ENCODE measurements around the gene SYT8.

The SYT8 gene

DNA sequence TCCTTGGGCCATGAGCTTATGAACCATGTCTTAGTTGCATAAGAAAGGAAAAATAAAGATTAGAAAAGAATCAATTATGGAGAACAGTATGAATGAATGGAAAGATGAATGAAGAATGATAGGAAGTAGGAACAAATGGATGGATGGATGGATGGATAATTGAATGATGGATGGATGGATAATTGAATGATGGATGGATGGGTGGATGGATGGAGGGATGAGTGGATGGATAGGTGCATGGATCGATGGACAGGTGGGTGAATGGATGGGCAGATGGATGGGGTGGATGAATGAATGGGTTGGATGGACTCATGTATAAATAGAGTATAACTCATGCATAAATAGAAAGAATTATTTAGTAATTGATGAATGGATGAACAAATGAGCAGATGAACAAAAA is 25.3 kb downstream of the SYT8 start:
- DNase-seq (ENCODE audit: low read depth): no peak

DNA sequence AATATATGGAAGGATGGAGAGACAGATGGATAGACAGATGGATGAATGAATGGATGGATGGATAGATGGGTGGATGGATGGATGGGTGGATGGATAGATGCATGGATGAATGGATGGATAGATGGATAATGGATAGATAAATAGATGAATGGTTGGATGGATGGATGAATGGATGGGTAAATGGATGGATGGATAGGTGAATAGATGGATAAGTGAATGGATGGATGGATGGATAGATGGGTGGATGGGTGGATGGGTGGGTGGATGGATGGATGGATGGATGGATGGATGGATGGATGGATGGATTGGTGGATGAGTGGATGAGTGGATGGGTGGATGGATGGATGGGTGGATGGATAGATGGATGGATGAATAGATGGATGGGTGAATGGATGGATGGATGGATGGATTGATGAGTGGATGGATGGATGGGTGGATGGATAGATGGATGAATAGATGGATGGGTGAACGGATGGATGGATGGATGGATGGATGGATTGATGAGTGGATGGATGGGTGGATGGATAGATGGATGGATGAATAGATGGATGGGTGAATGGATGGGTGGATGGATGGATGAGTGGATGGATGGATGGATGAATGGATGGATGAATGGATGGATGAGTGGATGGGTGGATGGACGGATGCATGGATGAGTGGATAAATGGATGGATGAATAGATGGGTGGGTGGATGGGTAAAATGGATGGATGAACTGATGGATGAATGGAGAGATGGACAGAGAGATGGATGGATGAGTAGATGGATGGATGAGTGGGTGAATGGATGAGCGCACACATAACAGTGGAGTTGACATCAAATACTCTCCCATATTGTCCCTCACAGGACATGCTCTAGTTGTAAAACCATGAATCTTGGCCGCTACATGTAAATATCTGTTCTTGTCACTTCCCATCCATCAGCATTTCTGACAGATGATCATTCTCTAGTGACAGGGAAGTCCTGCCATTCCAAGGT is 26.9 kb downstream of the SYT8 start:
- DNase-seq (ENCODE audit: low read depth): no peak

DNA sequence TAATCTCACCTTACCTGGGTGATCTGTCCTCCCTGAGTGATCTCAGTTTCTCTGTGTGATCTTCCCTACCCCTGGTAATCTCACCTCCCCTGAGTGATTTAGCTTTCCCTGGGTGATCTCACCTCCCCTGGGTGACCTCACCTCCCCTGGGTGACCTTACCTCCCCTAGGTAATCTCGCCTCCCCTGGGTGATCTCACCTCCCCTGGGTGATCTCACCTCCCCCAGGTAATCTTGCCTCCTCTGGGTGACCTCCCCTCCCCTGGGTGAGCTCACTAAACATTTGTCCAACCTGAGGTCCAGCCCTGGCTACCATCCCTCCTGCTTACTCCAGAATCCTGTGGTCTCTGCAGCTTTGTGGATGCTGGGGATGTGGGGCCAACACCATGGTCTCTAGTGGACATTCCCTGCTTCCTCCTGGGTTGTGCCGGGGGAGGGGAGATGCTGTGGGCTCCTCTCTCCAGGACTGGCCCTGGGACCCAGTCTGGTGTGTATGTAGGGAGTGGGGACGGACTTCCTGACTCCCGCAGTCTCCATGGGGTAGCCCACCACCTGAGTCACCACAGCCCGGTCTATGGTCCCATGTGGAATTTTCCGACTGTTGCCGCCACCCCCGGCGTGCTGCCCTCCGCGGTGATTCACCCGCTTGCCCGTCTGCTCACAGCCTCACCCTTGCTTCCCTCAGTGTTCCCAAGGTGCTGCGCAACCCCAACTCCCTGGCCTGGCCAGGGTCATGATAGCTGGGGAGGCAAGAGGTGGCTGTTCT is 28.0 kb downstream of the SYT8 start:
- DNase-seq (ENCODE audit: low read depth): peak; percentile 30

DNA sequence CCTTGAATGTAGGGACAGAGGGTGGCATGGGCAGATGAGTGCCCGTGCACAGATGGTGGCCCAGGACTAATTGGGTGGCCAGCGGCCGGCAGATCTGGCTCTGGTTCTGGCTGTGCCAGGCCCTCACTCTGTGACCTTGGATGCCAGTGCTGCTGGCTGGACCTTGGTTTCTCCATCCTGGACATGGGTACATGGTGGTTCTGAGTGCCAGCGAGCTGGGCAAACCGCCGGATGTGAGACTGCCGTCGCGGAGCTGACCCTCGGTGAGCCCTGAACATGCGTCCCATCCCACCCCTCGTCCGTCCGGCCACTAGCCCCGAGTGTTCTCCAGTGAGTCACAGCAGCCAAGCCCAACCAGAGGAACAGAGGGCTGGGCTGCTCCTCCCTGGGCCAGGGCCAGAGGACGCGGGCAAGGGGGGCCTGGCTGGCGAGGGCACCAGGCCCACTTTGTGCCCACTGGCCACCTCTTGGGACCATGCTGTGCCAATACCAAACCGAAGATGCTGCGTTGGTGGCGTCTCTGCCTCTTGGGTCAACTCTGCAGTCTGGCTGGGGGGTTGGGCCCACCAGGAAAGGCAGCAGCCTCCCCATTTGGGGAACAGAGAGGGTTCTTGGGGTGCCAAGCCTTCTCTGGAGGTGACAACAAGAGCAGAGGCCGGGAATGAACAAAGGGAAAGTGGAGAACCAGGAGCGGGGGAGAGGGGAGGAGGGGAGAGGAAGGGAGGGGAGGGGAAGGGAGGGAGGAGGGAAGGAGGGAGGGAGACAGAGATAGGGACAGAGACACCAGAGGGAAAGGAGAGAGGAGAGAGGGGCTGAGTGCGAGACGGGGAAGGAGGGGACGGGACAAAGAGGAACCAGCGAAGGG is 28.8 kb downstream of the SYT8 start:
- DNase-seq (ENCODE audit: low read depth): peak; percentile 93

DNA sequence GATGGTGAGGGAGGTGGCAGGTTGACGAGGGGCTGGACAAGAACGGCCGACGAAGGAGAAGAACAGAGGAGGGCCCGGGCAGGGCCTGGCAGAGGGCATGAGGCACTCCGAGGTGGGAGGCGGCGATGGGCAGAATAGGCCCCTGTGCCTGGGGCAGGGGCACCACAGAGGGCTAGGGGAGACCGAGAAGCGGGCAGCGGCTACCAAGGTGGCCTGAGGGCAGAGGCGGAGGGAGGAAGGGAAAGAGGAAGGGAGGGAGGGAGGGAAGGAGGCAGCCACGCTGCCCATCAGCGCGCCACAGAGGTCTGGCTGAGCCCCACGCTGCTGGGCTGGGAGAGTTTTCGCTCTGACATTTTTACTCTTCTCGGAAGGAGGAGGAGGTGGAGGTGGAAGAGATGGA is 29.4 kb downstream of the SYT8 start:
- peak; percentile 52 for DNase-seq (ENCODE audit: low read depth)

DNA sequence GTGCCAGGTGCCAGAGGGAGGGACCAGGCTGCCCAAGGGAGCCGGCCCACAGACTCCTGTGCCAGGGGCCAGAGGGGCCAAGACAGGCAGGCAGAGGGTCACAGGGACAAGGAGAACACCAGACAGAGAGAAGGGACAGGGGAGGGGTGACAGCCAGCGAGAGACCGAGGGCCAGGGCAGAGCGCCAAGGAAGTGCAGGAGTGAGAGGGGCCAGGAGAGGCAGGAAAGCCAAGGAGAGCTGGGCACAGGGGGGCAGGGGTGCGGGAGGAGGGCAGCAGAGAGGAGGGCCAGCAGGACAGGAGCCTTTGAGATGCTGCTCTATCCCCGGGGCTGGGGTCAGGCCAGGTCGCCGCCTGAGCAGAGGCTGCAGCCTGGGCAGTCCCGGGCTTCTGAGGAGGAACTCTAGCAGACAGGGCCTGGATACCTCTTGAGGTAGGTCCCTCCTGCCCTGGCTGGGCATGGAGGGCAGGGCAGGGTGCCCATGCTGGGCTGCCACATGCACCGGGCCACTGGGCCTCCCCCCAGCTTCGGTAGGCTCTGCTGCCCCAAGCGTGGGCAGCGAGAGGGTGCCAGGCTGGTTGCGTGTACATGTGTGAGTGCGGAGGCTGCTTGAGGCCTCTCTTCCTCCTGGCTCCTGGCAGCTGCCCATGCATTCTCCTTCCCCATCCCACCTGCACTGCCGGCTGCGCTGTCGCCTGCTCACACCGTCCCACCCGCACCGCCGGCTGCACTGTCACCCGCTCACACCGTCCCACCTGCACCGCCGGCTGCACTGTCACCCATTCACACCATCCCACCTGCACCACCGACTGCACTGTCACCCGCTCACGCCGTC is 30.3 kb downstream of the SYT8 start:
- DNase-seq (ENCODE audit: low read depth): peak; percentile 8

DNA sequence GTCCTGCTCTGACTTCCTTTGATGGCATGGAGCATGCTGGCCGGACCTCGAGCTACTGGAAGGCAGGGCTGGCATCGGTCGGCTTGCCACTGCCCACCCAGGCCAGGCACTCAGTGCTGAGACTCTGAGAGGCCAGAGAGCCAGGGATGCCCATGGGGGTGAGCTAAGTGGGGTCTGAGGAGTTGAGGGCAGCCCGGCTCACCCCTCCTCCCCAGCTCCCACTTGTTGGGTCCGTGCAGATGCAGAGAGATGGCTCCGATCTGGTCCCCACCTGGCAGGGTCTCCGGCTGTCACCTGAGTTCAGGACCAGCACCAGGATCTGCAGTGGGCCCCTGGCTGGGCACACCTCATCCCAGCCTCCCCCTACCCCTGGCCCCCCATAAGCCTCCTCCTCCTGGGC is 31.4 kb downstream of the SYT8 start:
- no peak for DNase-seq (ENCODE audit: low read depth)

DNA sequence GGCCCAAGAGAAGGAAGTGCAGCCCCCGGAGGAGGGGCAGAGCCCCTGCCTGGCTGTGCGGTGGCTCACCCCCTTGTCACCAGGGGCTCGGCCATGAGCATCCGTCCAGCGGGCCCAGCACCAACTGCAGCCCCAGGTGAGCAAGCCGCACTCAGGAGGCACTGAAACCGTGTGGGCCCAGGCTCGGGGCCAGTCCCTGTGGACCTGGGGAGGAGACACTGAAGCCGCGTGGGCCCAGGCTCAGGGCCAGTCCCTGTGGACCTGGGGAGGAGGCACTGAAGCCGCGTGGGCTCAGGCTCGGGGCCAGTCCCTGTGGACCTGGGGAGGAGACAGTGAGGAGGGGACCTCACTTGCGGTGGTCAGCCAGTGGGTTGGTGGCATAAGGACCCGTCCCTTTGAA is 32.0 kb downstream of the SYT8 start:
- no peak for DNase-seq (ENCODE audit: low read depth)

DNA sequence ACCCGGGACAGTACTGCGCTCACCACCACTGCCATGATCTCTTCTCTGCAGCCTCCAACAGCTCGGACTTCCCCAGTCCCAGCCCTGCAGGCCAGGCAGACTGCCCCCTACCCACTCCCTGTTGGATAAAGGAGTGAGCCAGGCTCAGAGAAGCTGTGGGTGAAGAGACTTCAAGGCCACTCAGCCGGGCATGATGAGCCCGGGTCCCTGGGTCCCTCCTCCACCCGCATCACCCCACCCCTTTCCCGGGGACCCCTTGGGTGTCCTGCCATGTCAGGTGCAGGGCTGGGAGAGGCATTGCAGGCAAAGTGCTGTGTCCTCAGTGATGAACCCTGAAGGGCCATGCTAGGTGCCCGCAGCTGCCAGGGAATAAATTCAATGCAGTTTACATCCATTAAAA is 32.6 kb downstream of the SYT8 start:
- DNase-seq (ENCODE audit: low read depth): no peak

DNA sequence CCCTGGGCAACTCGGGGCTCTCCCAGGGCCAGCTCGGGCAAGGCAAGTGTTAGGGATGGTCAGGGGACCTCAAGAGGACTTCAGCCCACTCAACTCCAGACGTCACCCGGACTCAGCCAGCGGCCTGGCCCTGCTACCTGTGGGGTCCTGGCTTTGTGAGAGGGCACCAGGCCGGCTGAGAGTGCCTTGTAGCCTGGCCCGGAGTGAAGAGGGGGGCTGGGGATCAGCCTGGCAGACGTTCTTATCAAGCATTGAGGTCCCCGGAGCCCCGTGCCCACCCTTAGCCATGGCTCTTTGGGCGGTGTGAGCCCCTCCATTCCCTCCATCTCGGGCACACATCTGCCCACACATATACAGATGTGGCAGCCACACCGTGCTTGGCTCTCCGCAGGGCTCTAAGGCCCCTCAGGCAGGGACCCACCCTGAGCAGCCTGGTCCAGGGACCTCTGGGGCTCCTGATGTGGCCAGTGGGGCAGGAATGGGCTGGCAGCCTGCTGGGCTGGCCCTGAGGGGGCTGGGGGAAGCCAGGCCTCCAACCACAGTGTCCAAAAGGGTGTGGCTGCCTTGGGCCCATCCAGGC is 33.4 kb downstream of the SYT8 start:
- no peak for DNase-seq (ENCODE audit: low read depth)

DNA sequence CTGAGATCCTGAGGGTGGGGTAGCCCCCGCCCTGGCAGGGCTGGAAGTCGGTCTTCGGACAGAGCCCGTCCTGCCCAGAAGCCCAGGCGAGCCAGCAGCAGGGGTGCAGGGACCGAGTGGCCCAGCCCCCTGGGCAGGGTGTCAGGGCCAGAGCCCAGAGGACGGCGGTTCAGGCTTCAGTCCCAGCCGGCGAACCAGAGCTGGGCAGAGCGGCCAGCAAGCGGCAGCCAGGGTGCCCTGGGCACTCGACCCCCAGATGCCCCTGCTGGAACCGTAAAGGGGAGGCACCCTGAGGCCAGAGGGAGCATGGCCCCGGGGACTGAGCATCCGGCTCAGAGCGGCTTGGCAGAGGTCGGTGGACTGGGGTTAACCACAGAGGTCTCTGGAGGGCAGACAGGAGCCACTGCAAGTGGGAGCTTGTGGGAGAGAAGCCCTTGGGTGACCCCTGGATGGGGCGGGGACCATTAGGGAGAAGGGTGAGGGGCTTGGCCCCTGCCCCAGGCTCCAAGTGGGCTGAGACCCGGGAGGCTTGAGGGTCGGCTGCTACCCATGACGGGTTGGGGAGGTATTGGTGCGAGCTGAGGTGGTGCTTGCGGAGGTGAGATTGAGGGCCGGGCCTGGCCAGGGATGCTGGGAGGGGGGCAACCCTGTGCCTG is 34.0 kb downstream of the SYT8 start:
- no peak for DNase-seq (ENCODE audit: low read depth)

DNA sequence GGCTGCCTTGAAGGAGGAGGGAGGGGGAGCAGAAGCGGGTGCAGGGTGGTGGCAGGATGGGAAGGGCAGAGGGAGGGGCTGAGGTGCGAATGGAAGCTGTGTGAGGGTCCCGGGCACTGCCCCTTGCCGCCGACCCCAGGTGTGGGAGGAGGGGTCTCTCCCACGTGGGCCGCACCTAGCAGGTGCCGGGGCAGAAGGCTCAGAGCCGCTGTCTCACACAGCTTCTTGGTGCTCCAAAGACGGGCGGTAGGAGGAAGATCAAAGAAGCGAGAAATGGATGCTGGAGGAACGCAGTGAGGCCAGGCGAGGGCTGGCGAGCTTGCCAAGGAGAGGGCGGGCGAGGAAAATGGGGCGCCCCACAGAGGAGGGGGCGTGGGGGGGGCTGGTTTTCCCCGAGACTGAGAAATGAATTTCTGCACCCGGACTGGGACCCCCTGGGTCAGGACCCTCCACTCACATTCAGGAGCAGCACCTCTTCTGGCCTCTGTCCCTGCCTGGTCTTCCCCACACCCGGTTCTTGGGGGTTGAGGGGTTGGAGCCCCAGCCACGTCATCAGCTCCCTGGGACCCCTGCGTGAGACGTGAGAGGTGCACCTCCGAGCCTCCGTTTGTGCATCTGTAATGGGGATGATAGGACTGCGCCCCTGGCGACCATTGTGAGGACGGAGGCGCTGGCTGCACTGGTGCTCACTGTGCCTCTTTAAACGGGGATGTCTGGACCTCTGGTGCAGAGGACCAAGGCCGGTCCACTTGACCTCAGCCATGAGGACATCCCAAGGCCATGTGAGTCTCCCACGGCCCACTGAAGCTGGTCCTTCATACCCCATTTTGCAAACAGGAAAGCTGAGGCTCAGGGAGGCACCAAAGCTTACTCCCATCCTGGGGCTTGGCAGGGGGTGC is 34.9 kb downstream of the SYT8 start:
- DNase-seq (ENCODE audit: low read depth): no peak

DNA sequence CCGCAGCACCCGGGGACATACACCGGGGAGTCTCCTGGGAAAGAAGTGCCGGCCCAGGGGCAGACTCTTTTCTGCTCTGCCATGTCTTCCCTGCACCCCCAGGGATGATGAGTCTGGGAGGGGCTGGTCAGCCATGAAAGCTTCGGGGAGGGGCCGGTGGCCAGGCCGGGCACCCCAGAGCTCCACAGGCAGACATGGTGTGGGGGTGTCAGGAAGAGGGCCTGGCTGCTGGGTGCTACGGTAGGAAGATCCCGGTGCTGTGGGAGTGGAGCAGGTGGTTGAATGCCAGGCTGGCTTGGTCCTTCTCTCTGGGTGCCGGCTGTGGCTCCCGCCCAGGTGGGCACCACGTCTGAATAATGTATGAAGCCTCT is 35.5 kb downstream of the SYT8 start:
- no peak for DNase-seq (ENCODE audit: low read depth)

DNA sequence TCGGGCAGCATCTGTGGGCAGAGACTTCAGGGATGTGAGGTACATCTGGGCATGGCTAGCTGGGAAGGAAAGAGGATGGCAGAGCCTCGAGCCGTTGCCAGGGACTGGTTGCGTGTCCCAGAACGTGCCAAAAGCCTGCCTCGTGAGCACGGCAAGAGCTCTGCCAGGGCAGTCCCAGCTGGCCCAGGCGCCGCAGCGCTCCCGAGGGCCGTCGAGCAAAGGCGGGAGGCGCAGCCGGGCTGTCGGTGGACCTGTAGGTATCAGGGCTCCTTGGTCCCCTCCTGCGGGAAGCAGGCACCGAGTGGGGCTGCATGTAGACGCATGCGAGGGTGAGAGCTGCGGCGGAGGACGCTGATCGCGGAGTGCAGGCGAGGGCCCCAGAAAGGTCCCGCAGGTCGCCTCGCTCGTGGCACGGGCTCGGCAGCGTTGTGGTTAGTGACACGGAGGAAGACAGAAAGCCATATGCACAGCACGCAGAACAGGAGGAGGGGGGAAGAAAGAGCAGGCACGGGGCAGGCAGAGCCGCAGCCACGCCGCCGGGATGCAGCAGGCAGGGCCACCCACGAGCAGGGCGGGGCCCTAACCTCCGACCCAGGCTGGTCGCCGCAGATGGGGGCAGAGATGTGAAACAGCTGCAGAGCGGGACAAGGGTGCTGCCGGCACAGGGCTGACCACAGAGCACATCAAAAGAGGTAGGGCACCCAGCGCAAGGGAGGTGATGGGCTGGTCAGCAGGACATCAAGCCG is 36.1 kb downstream of the SYT8 start:
- DNase-seq (ENCODE audit: low read depth): no peak

DNA sequence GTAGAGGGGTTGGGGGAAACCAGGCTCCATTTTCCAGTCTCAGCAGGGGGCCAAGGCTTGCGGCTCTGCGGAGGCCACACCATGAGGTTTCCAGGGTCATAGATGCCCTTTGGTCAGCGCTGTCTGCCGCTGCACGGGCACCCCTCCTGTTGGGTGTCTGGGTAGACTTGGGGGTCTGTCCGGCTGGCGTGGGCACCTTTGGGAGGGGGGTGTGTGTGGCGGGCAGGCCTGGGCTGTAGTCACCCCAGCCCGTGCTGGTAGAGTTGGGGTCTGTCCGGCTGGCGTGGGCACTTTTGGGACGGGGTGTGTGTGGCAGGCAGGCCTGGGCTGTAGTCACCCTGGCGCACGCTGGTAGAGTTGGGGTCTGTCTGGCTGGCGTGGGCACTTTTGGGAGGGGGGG is 36.7 kb downstream of the SYT8 start:
- DNase-seq (ENCODE audit: low read depth): no peak

DNA sequence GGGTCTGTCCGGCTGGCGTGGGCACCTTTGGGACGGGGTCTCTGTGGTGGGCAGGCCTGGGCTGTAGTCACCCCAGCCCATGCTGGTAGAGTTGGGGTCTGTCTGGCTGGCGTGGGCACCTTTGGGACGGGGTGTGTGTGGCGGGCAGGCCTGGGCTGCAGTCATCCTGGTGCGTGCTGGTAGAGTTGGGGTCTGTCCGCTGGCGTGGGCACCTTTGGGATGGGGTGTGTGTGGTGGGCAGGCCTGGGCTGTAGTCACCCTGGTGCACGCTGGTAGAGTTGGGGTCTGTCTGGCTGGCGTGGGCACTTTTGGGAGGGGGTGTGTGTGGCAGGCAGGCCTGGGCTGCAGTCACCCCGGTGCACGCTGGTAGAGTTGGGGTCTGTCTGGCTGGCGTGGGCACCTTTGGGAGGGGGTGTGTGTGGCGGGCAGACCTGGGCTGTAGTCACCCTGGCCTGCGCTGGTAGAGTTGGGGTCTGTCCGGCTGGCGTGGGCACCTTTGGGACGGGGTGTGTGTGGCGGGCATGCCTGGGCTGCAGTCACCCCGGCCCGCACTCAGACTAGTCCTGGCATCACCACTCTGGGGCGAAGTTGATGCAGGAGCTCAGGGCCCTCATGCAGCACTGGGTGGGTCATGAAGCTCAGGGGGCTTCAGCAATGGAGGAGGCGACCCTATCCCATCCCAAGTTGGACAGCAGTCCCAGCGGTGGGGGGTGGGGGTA is 37.6 kb downstream of the SYT8 start:
- DNase-seq (ENCODE audit: low read depth): no peak

DNA sequence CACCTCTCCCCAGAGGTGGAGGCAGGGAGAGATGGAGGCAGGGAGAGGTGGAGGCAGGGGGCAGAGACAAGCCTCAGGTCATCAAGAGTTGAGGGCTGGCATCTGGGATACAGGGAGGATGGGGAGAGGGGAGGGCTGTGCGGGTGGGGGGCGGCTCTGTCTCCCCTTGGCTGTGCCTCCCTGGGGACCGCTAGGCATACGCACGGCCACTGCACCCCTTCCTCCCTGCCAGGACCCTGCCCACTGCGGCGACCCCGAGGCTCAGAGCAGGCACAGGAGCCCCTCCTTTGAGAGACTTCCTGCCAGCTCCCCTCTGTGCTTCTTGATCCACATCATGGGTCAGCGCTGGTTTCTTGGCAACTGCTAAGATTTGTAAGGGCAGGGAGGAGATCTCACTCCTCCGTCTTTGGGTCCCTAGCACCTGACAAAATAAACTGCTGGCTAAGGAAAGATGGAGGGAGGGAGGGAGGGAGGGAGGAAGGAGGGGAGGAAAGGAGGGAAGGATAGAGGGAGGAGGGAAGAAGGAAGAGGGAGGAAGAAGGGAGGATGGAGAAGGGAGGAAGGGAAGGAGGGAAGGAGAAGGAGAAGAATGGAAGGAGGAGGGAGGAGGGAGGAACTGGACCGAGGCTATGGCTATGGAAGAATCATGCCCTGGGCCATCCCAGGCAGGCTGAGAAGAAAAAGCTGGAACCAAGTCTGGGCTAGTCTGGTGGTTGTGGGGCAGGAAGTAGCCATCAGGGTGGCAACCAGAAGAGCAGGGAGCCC is 38.4 kb downstream of the SYT8 start:
- peak; percentile 18 for DNase-seq (ENCODE audit: low read depth)
